A549 (cell line): ENCODE results near the gene IZUMO2. TPM values are rescaled to one million over a fixed set of nuclear protein-coding genes. Genes with fewer than 3 reads are reported as not detected.

Source experiments
- ATAC-seq, 2 experiments: fragments of 200-7000 bp in 1 of 2; fragments of >200 bp in 1 of 2; cut with Nextera tagmentation in 1 of 2; cut with Tn5 transposase in 1 of 2; 3 replicates each; pipeline versions ENCODE4 v1.8.0 to v1.9.1; 2018 to 2020; ENCODE audit warnings: mild to moderate bottlenecking in 1 of 2, moderate library complexity in 1 of 2
- CTCF ChIA-PET: fragments of 300-600 bp; sonication (Branson Sonifier 250); formaldehyde crosslinking; extraction: SDS; loops from one replicate; lab custom pipeline; 2021; ENCODE audit warnings: antibody characterized with exemption, inconsistent platforms; lab: Yijun Ruan, JAX
- POLR2A ChIA-PET: fragments of 350-600 bp; formaldehyde crosslinking; extraction: SDS; loops from one replicate; lab custom pipeline; 2021; ENCODE audit warnings: antibody characterized with exemption, inconsistent platforms; lab: Yijun Ruan, JAX
- DNase-seq, 2 experiments: peaks; one replicate each; pipeline versions ENCODE4 v3.0.0 to v3.0.0-alpha.2; 2011 to 2016; ENCODE audit warnings: low read depth in 1 of 2, low spot score in 1 of 2
- FAIRE-seq: peaks from 2 replicates; lab custom pipeline; 2011; peaks lifted over from hg19 to GRCh38; lab: Jason Lieb, UNC
- H3K27ac ChIP-seq, 2 experiments: fragments of >200 bp; sonication (Bioruptor Twin); formaldehyde crosslinking; 3 replicates each; pipeline ENCODE4 v1.5.1; 2016 to 2017
- H3K4me1 ChIP-seq: fragments of >200 bp; sonication (Bioruptor Twin); formaldehyde crosslinking; 3 replicates; pipeline ENCODE4 v1.6.1; 2016
- H3K4me2 ChIP-seq: fragments of >200 bp; sonication (Bioruptor Twin); formaldehyde crosslinking; 3 replicates; pipeline ENCODE4 v1.6.1; 2016
- H3K4me3 ChIP-seq: fragments of >200 bp; sonication (Bioruptor Twin); formaldehyde crosslinking; 3 replicates; pipeline ENCODE4 v1.5.1; 2016
- H3K9me3 ChIP-seq: fragments of >200 bp; sonication (Bioruptor Twin); formaldehyde crosslinking; 3 replicates; pipeline ENCODE4 v1.6.1; 2016
- ATOH8 ChIP-seq: fragments of 250-450 bp; sonication (Bioruptor Pico); IDR thresholded peaks from 2 replicates; pipeline ENCODE4 v1.5.0; 2020; ENCODE audit warnings: low read depth, mild to moderate bottlenecking, moderate library complexity
- CBX2 ChIP-seq: fragments of 200-600 bp; sonication (generic); IDR thresholded peaks from 2 replicates; pipeline ENCODE4 v1.6.1; 2016; ENCODE audit warnings: low read depth, mild to moderate bottlenecking, borderline replicate concordance
- CBX8 ChIP-seq: fragments of 200-600 bp; sonication (generic); IDR thresholded peaks from 2 replicates; pipeline ENCODE4 v1.6.1; 2016
- CHD2 ChIP-seq: fragments of 150-350 bp; IDR thresholded peaks from 2 replicates; pipeline ENCODE4 v1.6.1; 2014; ENCODE audit warnings: low read length; ENCODE audit not compliant: partially characterized antibody
- CHD4 ChIP-seq: fragments of 200-600 bp; sonication (generic); IDR thresholded peaks from 2 replicates; pipeline ENCODE4 v1.6.1; 2016; ENCODE audit warnings: antibody characterized with exemption, mild to moderate bottlenecking, borderline replicate concordance
- EP300 ChIP-seq, 2 experiments: fragments of >200 bp; sonication (Bioruptor Twin); formaldehyde crosslinking; IDR thresholded peaks; 2 replicates in 1 of 2; 3 replicates in 1 of 2; pipeline ENCODE4 v1.6.1; 2016 to 2017
- ESRRA ChIP-seq: fragments of 150-350 bp; IDR thresholded peaks from 2 replicates; pipeline ENCODE4 v1.6.1; 2014; ENCODE audit warnings: mild to moderate bottlenecking, low read length, borderline replicate concordance
- FOSB ChIP-seq: fragments of 250-450 bp; sonication (Bioruptor Pico); IDR thresholded peaks from 2 replicates; pipeline ENCODE4 v1.5.0; 2020; ENCODE audit warnings: mild to moderate bottlenecking, moderate library complexity
- FOSL2 ChIP-seq, 2 experiments: fragments of 450-650 bp in 1 of 2; fragments of >200 bp in 1 of 2; sonication (Bioruptor Twin) in 1 of 2; formaldehyde crosslinking; IDR thresholded peaks; 2 replicates each; pipeline versions ENCODE4 v1.5.0 to v1.6.1; 2016 to 2020; ENCODE audit warnings: mild to moderate bottlenecking in 1 of 2, moderate library complexity in 1 of 2
- FOXS1 ChIP-seq: fragments of 250-450 bp; sonication (Bioruptor Pico); IDR thresholded peaks from 2 replicates; pipeline ENCODE4 v1.5.0; 2020; ENCODE audit warnings: mild to moderate bottlenecking, moderate library complexity
- HDAC2 ChIP-seq: fragments of 200-600 bp; sonication (generic); IDR thresholded peaks from 2 replicates; pipeline ENCODE4 v1.6.1; 2016
- HES2 ChIP-seq: fragments of >200 bp; sonication (Bioruptor Twin); formaldehyde crosslinking; IDR thresholded peaks from 2 replicates; pipeline ENCODE4 v1.6.1; 2016
- HOXB13 ChIP-seq: fragments of 250-450 bp; sonication (Bioruptor Pico); IDR thresholded peaks from 2 replicates; pipeline ENCODE4 v1.5.0; 2020; ENCODE audit warnings: low read depth, mild to moderate bottlenecking, moderate library complexity
- JUN ChIP-seq, 2 experiments: fragments of >200 bp; sonication (Bioruptor Twin); formaldehyde crosslinking; IDR thresholded peaks; 2 replicates in 1 of 2; 3 replicates in 1 of 2; pipeline ENCODE4 v1.6.1; 2016 to 2017
- KDM5A ChIP-seq: fragments of 200-600 bp; sonication (generic); IDR thresholded peaks from 2 replicates; pipeline ENCODE4 v1.6.1; 2016; ENCODE audit warnings: antibody characterized with exemption, mild to moderate bottlenecking
- MAFK ChIP-seq: fragments of 450-650 bp; IDR thresholded peaks from 2 replicates; pipeline ENCODE4 v1.6.1; 2014; ENCODE audit not compliant: partially characterized antibody
- NPAS2 ChIP-seq: fragments of 250-450 bp; sonication (Bioruptor Pico); IDR thresholded peaks from 2 replicates; pipeline ENCODE4 v1.8.0; 2022; ENCODE audit warnings: mild to moderate bottlenecking, moderate library complexity, borderline replicate concordance
- RAD21 ChIP-seq, 2 experiments: fragments of >200 bp in 1 of 2; sonication (Bioruptor Twin) in 1 of 2; formaldehyde crosslinking in 1 of 2; IDR thresholded peaks in 1 of 2; conservative IDR thresholded peaks in 1 of 2; 2 replicates in 1 of 2; 3 replicates in 1 of 2; pipeline ENCODE4 v1.6.1; 2012 to 2018; ENCODE audit warnings: inconsistent platforms in 1 of 2
- RARB ChIP-seq: fragments of 250-450 bp; sonication (Bioruptor Pico); IDR thresholded peaks from 2 replicates; pipeline ENCODE4 v1.8.0; 2021; ENCODE audit warnings: mild to moderate bottlenecking, moderate library complexity
- RNF2 ChIP-seq: fragments of 200-600 bp; sonication (generic); IDR thresholded peaks from 2 replicates; pipeline ENCODE4 v1.6.1; 2016; ENCODE audit warnings: low read depth, mild to moderate bottlenecking, antibody characterized with exemption, moderate library complexity, borderline replicate concordance
- SMC3 ChIP-seq: fragments of >200 bp; sonication (Bioruptor Twin); formaldehyde crosslinking; IDR thresholded peaks from 3 replicates; pipeline ENCODE4 v1.6.1; 2018; ENCODE audit warnings: inconsistent platforms
- TFCP2L1 ChIP-seq: fragments of 250-450 bp; sonication (Bioruptor Pico); IDR thresholded peaks from 2 replicates; pipeline ENCODE4 v1.5.0; 2021; ENCODE audit warnings: mild to moderate bottlenecking
- ZNF302 ChIP-seq: fragments of 250-450 bp; sonication (Bioruptor Pico); IDR thresholded peaks from 2 replicates; pipeline ENCODE4 v1.9.0; 2021; ENCODE audit warnings: inconsistent platforms, mild to moderate bottlenecking, moderate library complexity
- WGBS: methylation state at CpG from one replicate; pipeline ENCODE4 v1.1.6; 2017; ENCODE audit errors: missing lambda C conversion rate; 5-methylcytosine and 5-hydroxymethylcytosine counted together
- polyA plus RNA-seq, 4 experiments: library from polyadenylated mRNA; depleted of rRNA in 3 of 4; stranded (reverse); fragments of >200 nt; fragmentation: RNase III in 1 of 4; extraction: RNeasy Plus Mini Kit Qiagen cat#74134 plus additional on column Dnase treatment in 1 of 4; gene quantifications; 2 replicates in 3 of 4; 3 replicates in 1 of 4; pipeline ENCODE4 v1.2.3, GENCODE V29; 2011 to 2017
- TF ChIP-seq, protein P1 (sequence below): fragments of >200 bp; sonication (Bioruptor Twin); formaldehyde crosslinking; IDR thresholded peaks from 3 replicates; pipeline ENCODE4 v1.6.1; 2016

IZUMO2 gene
- polyA plus RNA-seq, 2 of the 4 experiments (the other 2 are of a cell fraction), result not detected

GRCh38 chr19:50209131-50209530 is 46.0 kb upstream of the IZUMO2 start:
- no peak for FAIRE-seq
- POLR2A ChIA-PET, result no interaction called here

GRCh38 chr19:50207730-50208129 is 44.6 kb upstream of the IZUMO2 start:
- CTCF ChIA-PET, result interaction anchor here (1.5 kb wide), 1 partner anchor 51 kb away, joined by 4 read pairs; no protein-coding TSS in a partner anchor

More at GRCh38 chr19:50209131-50209530, 46.0 kb upstream of the IZUMO2 start:
- 87% methylated on average over 7 of the region's 7 CpGs for WGBS
- Histone ChIP-seq H3K4me2 (no peak overlapping the region), H3K9me3 (peaks cover 3% of the 10 kb centered on the region; the same call in 1 of the 3 replicates), H3K27ac (no peak overlapping the region), H3K4me1 (no peaks in the 10 kb centered on the region), H3K4me3 (no peak overlapping the region)
- TF ChIP-seq EP300 (IDR thresholded peaks at IDR 0.05) (no peak), FOSL2 (IDR thresholded peaks at IDR 0.05) (no peak), FOSL2 (CRISPR knock-in tag; IDR thresholded peaks at IDR 0.05) (no peak), SMC3 (no peak), ATOH8 (CRISPR knock-in tag) (no peak), CBX8 (no peak), JUN (IDR thresholded peaks at IDR 0.05) (no peak), MAFK (no peak), HDAC2 (no peak), KDM5A (no peak), RNF2 (no peak), FOXS1 (no peak), CBX2 (no peak), RARB (no peak), ZNF302 (CRISPR knock-in tag) (no peak), CHD2 (no peak), ESRRA (no peak)
- TF ChIP-seq, protein P1, sequence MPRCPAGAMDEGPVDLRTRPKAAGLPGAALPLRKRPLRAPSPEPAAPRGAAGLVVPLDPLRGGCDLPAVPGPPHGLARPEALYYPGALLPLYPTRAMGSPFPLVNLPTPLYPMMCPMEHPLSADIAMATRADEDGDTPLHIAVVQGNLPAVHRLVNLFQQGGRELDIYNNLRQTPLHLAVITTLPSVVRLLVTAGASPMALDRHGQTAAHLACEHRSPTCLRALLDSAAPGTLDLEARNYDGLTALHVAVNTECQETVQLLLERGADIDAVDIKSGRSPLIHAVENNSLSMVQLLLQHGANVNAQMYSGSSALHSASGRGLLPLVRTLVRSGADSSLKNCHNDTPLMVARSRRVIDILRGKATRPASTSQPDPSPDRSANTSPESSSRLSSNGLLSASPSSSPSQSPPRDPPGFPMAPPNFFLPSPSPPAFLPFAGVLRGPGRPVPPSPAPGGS, result no peak
- CTCF ChIA-PET, result interaction anchor here (0.7 to 1.0 kb wide), 2 partner anchors 61 to 243 kb away, joined by 3 read pairs; no protein-coding TSS in a partner anchor
- DNase-seq (no peak), ATAC-seq (no peak)

DNA sequence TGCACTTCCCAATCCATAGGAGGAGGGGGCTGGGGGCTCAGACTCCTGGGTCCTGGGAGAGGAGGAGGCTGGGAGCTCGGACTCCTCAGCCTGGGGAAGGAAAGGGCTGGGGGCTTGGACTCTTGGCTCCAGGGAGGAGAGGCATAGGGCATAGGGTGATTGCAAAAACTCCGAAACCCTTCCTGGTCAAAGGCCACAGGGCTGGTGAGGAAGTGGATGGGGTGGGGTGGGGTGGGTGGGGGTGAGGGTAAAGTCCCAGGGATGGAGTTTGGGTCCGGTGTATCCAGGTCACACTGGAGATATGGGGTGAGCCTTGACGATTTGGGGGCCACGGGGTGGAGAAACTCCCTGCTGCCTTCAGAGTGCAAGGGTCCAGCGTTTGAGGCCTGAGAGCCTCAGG is 43.1 kb upstream of the IZUMO2 start:
- no peak overlapping the region for H3K27ac ChIP-seq
- ChIA-PET CTCF (interaction anchor here (0.6 to 1.5 kb wide), 4 partner anchors 53 to 244 kb away, joined by 3 to 4 read pairs (median 4); no protein-coding TSS in a partner anchor), POLR2A (no interaction called here)
- FAIRE-seq (no peak), DNase-seq (no peak), ATAC-seq (no peak)
- no peak overlapping the region for H3K4me3 ChIP-seq
- H3K4me1 ChIP-seq, result 0 out of 3 replicates have a peak, but pooled peaks cover 3% of the 10 kb centered on the region
- TF ChIP-seq ESRRA (no peak), CBX8 (no peak), RARB (no peak), HES2 (no peak), TFCP2L1 (CRISPR knock-in tag) (no peak), FOSB (CRISPR knock-in tag) (no peak), MAFK (no peak), RAD21 (conservative IDR thresholded peaks at IDR 0.05 in 1 of 2, IDR thresholded peaks at IDR 0.05 in 1 of 2) (no peak), HDAC2 (no peak)
- WGBS, result 80% methylated on average over 5 of the region's 6 CpGs
- H3K4me2 ChIP-seq, result no peak overlapping the region
- H3K9me3 ChIP-seq, result no peaks in the 10 kb centered on the region

More at GRCh38 chr19:50207730-50208129, 44.6 kb upstream of the IZUMO2 start:
- DNase-seq (no peak), ATAC-seq (no peak), FAIRE-seq (no peak)
- Histone ChIP-seq H3K4me2 (no peak overlapping the region), H3K27ac (no peak overlapping the region), H3K4me1 (0 out of 3 replicates have a peak, but pooled peaks cover 3% of the 10 kb centered on the region), H3K9me3 (peaks cover 3% of the 10 kb centered on the region; the same call in 1 of the 3 replicates), H3K4me3 (no peak overlapping the region)
- WGBS, result 29% methylated on average over 2 of the region's 2 CpGs
- TF ChIP-seq NPAS2 (CRISPR knock-in tag) (no peak), EP300 (IDR thresholded peaks at IDR 0.05) (no peak), CHD4 (no peak), HOXB13 (no peak)
- POLR2A ChIA-PET, result no interaction called here
